Liver (tissue), 9 donors: ENCODE measurements around the gene GNG3. TPM values are rescaled to one million over a fixed set of nuclear protein-coding genes. Genes with fewer than 3 reads are reported as not detected.

Source experiments
- DNase-seq: peaks from one replicate; pipeline ENCODE4 v3.0.0-alpha.2; 2017; ENCODE audit warnings: low spot score
- H3K27ac ChIP-seq, 2 donors: one replicate each; pipeline ENCODE4 v1.7.0; 2013; ENCODE audit warnings: inconsistent platforms in 2 of 2, low read length in 2 of 2, control low read depth in 1 of 2, low read depth in 1 of 2, mild to moderate bottlenecking in 1 of 2
- H3K27me3 ChIP-seq, 4 donors: one replicate each; pipeline versions ENCODE4 v1.6.1 to v1.7.0; 2013; ENCODE audit warnings: low read length in 3 of 4, inconsistent platforms in 1 of 4, mild to moderate bottlenecking in 1 of 4, moderate library complexity in 1 of 4; ENCODE audit not compliant: control insufficient read depth in 4 of 4, insufficient read depth in 4 of 4
- H3K36me3 ChIP-seq, 4 donors: one replicate each; pipeline versions ENCODE4 v1.6.1 to v1.7.0; 2013; ENCODE audit warnings: low read length in 3 of 4, mild to moderate bottlenecking in 3 of 4, low read depth in 1 of 4, moderate library complexity in 1 of 4; ENCODE audit not compliant: control insufficient read depth in 4 of 4, insufficient read depth in 3 of 4
- H3K4me1 ChIP-seq, 4 donors: one replicate each; pipeline versions ENCODE4 v1.6.1 to v1.7.0; 2013; ENCODE audit warnings: low read length in 3 of 4, mild to moderate bottlenecking in 3 of 4, moderate library complexity in 1 of 4; ENCODE audit not compliant: control insufficient read depth in 4 of 4, insufficient read depth in 4 of 4
- H3K4me3 ChIP-seq, 3 donors: one replicate each; pipeline versions ENCODE4 v1.6.1 to v1.7.0; 2013; ENCODE audit warnings: low read length in 3 of 3, control low read depth in 1 of 3, low read depth in 1 of 3, mild to moderate bottlenecking in 1 of 3
- H3K9ac ChIP-seq, 2 donors: one replicate each; pipeline ENCODE4 v1.7.0; 2013; ENCODE audit warnings: low read length in 2 of 2, mild to moderate bottlenecking in 2 of 2, moderate library complexity in 2 of 2, control low read depth in 1 of 2, low read depth in 1 of 2
- H3K9me3 ChIP-seq, 4 donors: one replicate each; pipeline versions ENCODE4 v1.6.1 to v1.7.0; 2013; ENCODE audit warnings: low read length in 3 of 4; ENCODE audit not compliant: control insufficient read depth in 4 of 4
- EGR1 ChIP-seq, 2 donors: IDR thresholded peaks; 2 replicates each; pipeline ENCODE4 v1.6.1; 2016 to 2018; ENCODE audit warnings: antibody characterized with exemption in 2 of 2, low read depth in 2 of 2
- FOXA1 ChIP-seq: IDR thresholded peaks from 2 replicates; pipeline ENCODE4 v1.6.1; 2016; ENCODE audit warnings: antibody characterized with exemption
- FOXA2 ChIP-seq: IDR thresholded peaks from 2 replicates; pipeline ENCODE4 v1.6.1; 2016; ENCODE audit warnings: antibody characterized with exemption
- GABPA ChIP-seq, 2 donors: IDR thresholded peaks in 1 of 2; conservative IDR thresholded peaks in 1 of 2; 2 replicates each; pipeline ENCODE4 v1.6.1; 2016; ENCODE audit warnings: antibody characterized with exemption in 2 of 2, mild to moderate bottlenecking in 1 of 2, moderate library complexity in 1 of 2
- HNF4A ChIP-seq, 2 donors: conservative IDR thresholded peaks; 2 replicates each; pipeline ENCODE4 v1.6.1; 2016; ENCODE audit warnings: antibody characterized with exemption in 2 of 2, mild to moderate bottlenecking in 2 of 2
- HNF4G ChIP-seq: IDR thresholded peaks from 2 replicates; pipeline ENCODE4 v1.6.1; 2016; ENCODE audit warnings: antibody characterized with exemption
- JUND ChIP-seq, 2 donors: IDR thresholded peaks; 2 replicates each; pipeline ENCODE4 v1.6.1; 2016; ENCODE audit warnings: antibody characterized with exemption in 2 of 2
- NR2F2 ChIP-seq: IDR thresholded peaks from 2 replicates; pipeline ENCODE4 v1.6.1; 2016; ENCODE audit warnings: antibody characterized with exemption
- RAD21 ChIP-seq, 2 donors: IDR thresholded peaks; 2 replicates each; pipeline ENCODE4 v1.6.1; 2016; ENCODE audit warnings: antibody characterized with exemption in 2 of 2, mild to moderate bottlenecking in 2 of 2
- RXRA ChIP-seq, 2 donors: IDR thresholded peaks; 2 replicates each; pipeline ENCODE4 v1.6.1; 2017 to 2018; ENCODE audit warnings: antibody characterized with exemption in 2 of 2, mild to moderate bottlenecking in 1 of 2
- SP1 ChIP-seq: IDR thresholded peaks from 2 replicates; pipeline ENCODE4 v1.6.1; 2018; ENCODE audit warnings: antibody characterized with exemption, mild to moderate bottlenecking
- YY1 ChIP-seq: IDR thresholded peaks from 2 replicates; pipeline ENCODE4 v1.6.1; 2016; ENCODE audit warnings: antibody characterized with exemption, mild to moderate bottlenecking
- WGBS: extraction: QIAGEN DNeasy Blood & Tissue Kit; methylation state at CpG from one replicate; pipeline ENCODE4 v1.1.7; 2013; 5-methylcytosine and 5-hydroxymethylcytosine counted together
- polyA plus RNA-seq, 2 donors: library from polyadenylated mRNA; stranded (reverse) in 1 of 2; unstranded in 1 of 2; fragments of 200-250 nt in 1 of 2; fragments of >200 nt in 1 of 2; fragmentation: Nextera tagmentation in 1 of 2; extraction: Ambion mirVana in 1 of 2; gene quantifications; one replicate each; pipeline versions ENCODE4 v1.2.1 to v1.2.3, GENCODE V29; 2013 to 2015
- total RNA-seq, 2 donors: library from RNA; depleted of rRNA; stranded (reverse); fragments of >200 nt; gene quantifications; one replicate each; pipeline ENCODE4 v1.2.3, GENCODE V29; 2014
- TF ChIP-seq, protein P1 (sequence below): IDR thresholded peaks from 2 replicates; pipeline ENCODE4 v1.6.1; 2016; ENCODE audit warnings: antibody characterized with exemption, mild to moderate bottlenecking
- TF ChIP-seq, protein P2 (sequence below): IDR thresholded peaks from 2 replicates; pipeline ENCODE4 v1.6.1; 2016; ENCODE audit warnings: antibody characterized with exemption
- TF ChIP-seq, protein P3 (sequence below): IDR thresholded peaks from 2 replicates; pipeline ENCODE4 v1.6.1; 2016; ENCODE audit warnings: antibody characterized with exemption
- TF ChIP-seq, protein P4 (sequence below): IDR thresholded peaks from 2 replicates; pipeline ENCODE4 v1.6.1; 2016; ENCODE audit warnings: antibody characterized with exemption
- TF ChIP-seq, protein P5 (sequence below): fragments of 150-350 bp; IDR thresholded peaks from 2 replicates; pipeline ENCODE4 v1.5.1; 2017; ENCODE audit warnings: improper control_type of control experiment, low read depth, low read length; ENCODE audit not compliant: missing input control
- donor health status: healthy.
- donor health status: healthy.
- donor health status: healthy.
- donor health status: healthy.
- donor health status: healthy.

GNG3 gene
- total and polyA plus RNA-seq, 4 donors = 0.19 TPM; not detected in 3

DNA sequence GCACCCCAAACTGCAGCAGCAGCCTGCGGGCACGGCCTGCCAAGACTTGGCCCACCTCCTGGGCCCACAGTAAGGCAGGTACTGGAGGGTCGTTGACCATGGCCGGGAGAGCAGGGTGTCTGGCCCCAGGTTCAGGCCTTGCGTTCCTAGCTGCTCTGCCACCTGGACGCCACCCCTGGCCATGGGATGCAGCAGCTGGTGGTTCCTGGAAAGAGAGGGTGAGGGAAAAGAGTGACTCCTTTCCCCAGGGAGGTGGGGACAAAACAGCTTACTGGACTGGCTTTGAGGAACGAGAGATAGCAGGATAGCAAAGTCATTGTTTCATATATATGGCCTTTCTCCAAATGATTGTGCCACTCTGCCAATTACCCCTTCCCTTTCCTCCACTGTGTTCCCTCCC lies 2.1 kb upstream of the GNG3 start:
- no peaks in the 10 kb centered on the region for H3K9me3 ChIP-seq
- DNase-seq = no peak
- WGBS = 60% methylated on average over 7 of the region's 7 CpGs
- peaks cover 12 to 36% (median 30%) of the 10 kb centered on the region in 4 donors for H3K4me1 ChIP-seq
- TF ChIP-seq, protein P1, sequence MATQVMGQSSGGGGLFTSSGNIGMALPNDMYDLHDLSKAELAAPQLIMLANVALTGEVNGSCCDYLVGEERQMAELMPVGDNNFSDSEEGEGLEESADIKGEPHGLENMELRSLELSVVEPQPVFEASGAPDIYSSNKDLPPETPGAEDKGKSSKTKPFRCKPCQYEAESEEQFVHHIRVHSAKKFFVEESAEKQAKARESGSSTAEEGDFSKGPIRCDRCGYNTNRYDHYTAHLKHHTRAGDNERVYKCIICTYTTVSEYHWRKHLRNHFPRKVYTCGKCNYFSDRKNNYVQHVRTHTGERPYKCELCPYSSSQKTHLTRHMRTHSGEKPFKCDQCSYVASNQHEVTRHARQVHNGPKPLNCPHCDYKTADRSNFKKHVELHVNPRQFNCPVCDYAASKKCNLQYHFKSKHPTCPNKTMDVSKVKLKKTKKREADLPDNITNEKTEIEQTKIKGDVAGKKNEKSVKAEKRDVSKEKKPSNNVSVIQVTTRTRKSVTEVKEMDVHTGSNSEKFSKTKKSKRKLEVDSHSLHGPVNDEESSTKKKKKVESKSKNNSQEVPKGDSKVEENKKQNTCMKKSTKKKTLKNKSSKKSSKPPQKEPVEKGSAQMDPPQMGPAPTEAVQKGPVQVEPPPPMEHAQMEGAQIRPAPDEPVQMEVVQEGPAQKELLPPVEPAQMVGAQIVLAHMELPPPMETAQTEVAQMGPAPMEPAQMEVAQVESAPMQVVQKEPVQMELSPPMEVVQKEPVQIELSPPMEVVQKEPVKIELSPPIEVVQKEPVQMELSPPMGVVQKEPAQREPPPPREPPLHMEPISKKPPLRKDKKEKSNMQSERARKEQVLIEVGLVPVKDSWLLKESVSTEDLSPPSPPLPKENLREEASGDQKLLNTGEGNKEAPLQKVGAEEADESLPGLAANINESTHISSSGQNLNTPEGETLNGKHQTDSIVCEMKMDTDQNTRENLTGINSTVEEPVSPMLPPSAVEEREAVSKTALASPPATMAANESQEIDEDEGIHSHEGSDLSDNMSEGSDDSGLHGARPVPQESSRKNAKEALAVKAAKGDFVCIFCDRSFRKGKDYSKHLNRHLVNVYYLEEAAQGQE = no peak
- TF ChIP-seq FOXA1 = no peak
- TF ChIP-seq, protein P2, sequence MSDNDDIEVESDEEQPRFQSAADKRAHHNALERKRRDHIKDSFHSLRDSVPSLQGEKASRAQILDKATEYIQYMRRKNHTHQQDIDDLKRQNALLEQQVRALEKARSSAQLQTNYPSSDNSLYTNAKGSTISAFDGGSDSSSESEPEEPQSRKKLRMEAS = no peak
- TF ChIP-seq, protein P3, sequence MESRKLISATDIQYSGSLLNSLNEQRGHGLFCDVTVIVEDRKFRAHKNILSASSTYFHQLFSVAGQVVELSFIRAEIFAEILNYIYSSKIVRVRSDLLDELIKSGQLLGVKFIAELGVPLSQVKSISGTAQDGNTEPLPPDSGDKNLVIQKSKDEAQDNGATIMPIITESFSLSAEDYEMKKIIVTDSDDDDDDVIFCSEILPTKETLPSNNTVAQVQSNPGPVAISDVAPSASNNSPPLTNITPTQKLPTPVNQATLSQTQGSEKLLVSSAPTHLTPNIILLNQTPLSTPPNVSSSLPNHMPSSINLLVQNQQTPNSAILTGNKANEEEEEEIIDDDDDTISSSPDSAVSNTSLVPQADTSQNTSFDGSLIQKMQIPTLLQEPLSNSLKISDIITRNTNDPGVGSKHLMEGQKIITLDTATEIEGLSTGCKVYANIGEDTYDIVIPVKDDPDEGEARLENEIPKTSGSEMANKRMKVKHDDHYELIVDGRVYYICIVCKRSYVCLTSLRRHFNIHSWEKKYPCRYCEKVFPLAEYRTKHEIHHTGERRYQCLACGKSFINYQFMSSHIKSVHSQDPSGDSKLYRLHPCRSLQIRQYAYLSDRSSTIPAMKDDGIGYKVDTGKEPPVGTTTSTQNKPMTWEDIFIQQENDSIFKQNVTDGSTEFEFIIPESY = no peak
- TF ChIP-seq RAD21 (IDR thresholded peaks at IDR 0.05) = no peak
- TF ChIP-seq EGR1 (IDR thresholded peaks at IDR 0.05; ENCODE audit: low read depth in 2 of 2) = no peak
- TF ChIP-seq, protein P4, sequence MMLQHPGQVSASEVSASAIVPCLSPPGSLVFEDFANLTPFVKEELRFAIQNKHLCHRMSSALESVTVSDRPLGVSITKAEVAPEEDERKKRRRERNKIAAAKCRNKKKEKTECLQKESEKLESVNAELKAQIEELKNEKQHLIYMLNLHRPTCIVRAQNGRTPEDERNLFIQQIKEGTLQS = no peak
- no peak for TF ChIP-seq JUND (IDR thresholded peaks at IDR 0.05)
- TF ChIP-seq FOXA2 = no peak
- TF ChIP-seq RXRA (IDR thresholded peaks at IDR 0.05) = no peak
- no peak for TF ChIP-seq HNF4A (conservative IDR thresholded peaks at IDR 0.05)
- no peak for TF ChIP-seq YY1
- TF ChIP-seq GABPA (IDR thresholded peaks at IDR 0.05 in 1 of 2, conservative IDR thresholded peaks at IDR 0.05 in 1 of 2) = no peak
- no peak for TF ChIP-seq NR2F2
- TF ChIP-seq HNF4G = no peak
- H3K27me3 ChIP-seq = no peaks in the 10 kb centered on the region
- H3K27ac ChIP-seq = peak overlapping the region; percentile 71 to 73
- peak overlapping the region in 2 of 3 donors; percentile 66 to 83 for H3K4me3 ChIP-seq
- peaks cover 0 to 3% (median 0%) of the 10 kb centered on the region in 4 donors for H3K36me3 ChIP-seq
- H3K9ac ChIP-seq = peak overlapping the region; percentile 27 to 52

DNA sequence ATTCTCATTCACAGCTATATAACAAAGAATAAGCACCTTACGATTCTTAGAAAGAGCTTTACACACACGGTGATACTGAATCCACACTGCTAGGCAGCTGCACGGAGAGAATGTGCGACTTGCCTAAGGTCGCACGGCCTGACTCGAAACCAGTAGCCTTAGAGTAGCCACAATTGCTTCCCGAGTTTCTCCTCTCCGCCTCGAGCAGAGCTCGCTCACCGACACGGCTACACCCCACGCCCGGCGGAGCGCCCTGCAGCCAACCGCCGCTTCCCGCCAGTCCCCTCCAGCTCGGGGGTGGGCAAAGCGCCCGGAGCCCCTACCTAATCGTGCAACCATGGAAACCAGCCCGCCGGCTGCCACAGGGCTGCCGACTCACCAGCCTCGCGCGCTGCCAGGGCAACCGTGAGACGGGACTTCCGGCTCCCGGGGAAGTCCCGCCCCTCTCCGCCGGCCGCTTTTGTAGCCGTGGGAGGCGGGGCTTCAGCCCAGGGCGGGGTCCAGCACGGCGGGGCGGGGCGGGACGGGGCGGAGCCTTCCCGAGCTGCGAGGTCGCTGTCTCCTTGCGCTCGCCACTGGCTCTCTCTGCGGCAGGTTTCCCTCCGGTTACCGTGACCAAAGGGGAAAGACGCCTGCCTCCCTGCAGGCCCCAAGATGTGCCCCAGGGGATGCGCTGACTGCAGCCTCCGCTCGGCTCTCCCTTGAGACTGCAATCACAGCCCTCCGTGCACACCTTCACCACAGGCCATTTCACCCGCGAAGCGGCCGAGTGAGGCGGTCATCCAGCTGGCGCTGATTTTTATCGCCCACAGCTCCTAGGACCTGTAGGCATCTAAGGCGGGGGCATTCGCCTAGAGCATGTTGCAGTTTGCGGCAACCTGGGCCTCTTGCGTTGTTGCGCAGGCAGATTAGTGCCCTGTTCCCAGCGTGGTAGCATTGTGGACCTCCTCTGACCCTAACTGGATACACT lies 1.3 kb upstream of the GNG3 start:
- 5% methylated on average over 73 of the region's 73 CpGs for whole genome bisulfite sequencing
- peaks cover 12 to 41% (median 34%) of the 10 kb centered on the region in 4 donors for H3K4me1 ChIP-seq
- H3K4me3 ChIP-seq = peak overlapping the region; percentile 66 to 85 (median 83)
- peak overlapping the region; percentile 27 to 52 for H3K9ac ChIP-seq
- H3K36me3 ChIP-seq = peaks cover 0 to 3% (median 1%) of the 10 kb centered on the region in 4 donors
- peak overlapping the region; percentile 79 to 80 for H3K27ac ChIP-seq
- H3K9me3 ChIP-seq = no peaks in the 10 kb centered on the region
- no peaks in the 10 kb centered on the region for H3K27me3 ChIP-seq
- DNase-seq = peak; percentile 98
- TF ChIP-seq, protein P1 = peak; percentile 12
- TF ChIP-seq, protein P4 = no peak
- TF ChIP-seq YY1 (peak; percentile 66), HNF4A (conservative IDR thresholded peaks at IDR 0.05) (no peak), GABPA (IDR thresholded peaks at IDR 0.05 in 1 of 2, conservative IDR thresholded peaks at IDR 0.05 in 1 of 2) (peak; percentile 50 to 88), EGR1 (IDR thresholded peaks at IDR 0.05; ENCODE audit: low read depth in 2 of 2) (no peak), NR2F2 (no peak), RXRA (IDR thresholded peaks at IDR 0.05) (no peak), FOXA2 (no peak), HNF4G (no peak), SP1 (peak; percentile 15), FOXA1 (no peak), RAD21 (IDR thresholded peaks at IDR 0.05) (peak in 1 of 2 donors; percentile 9)
- TF ChIP-seq, protein P5, sequence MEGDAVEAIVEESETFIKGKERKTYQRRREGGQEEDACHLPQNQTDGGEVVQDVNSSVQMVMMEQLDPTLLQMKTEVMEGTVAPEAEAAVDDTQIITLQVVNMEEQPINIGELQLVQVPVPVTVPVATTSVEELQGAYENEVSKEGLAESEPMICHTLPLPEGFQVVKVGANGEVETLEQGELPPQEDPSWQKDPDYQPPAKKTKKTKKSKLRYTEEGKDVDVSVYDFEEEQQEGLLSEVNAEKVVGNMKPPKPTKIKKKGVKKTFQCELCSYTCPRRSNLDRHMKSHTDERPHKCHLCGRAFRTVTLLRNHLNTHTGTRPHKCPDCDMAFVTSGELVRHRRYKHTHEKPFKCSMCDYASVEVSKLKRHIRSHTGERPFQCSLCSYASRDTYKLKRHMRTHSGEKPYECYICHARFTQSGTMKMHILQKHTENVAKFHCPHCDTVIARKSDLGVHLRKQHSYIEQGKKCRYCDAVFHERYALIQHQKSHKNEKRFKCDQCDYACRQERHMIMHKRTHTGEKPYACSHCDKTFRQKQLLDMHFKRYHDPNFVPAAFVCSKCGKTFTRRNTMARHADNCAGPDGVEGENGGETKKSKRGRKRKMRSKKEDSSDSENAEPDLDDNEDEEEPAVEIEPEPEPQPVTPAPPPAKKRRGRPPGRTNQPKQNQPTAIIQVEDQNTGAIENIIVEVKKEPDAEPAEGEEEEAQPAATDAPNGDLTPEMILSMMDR = no peak
